Neural cell (in vitro differentiated cells): ENCODE data around the gene STARD10. TPM values are rescaled to one million over a fixed set of nuclear protein-coding genes. Genes with fewer than 3 reads are reported as not detected.

ENCODE experiments used
- H2AFZ ChIP-seq: fragments of 200-600, 300-800 bp; sonication (generic), shearing (Covaris generic); 2 replicates; pipeline ENCODE4 v1.6.0; 2014; ENCODE audit warnings: low read depth, mild to moderate bottlenecking, antibody characterized with exemption, low read length, moderate library complexity
- H3F3A ChIP-seq: fragments of 200-600 bp; shearing (Covaris generic); 2 replicates; pipeline ENCODE4 v1.6.1; 2016; ENCODE audit warnings: mild to moderate bottlenecking, moderate library complexity, mixed read lengths, antibody characterized with exemption, low read length; ENCODE audit not compliant: insufficient read depth, poor library complexity, severe bottlenecking
- H3K27ac ChIP-seq: fragments of 200-600, 300-800 bp; sonication (generic), shearing (Covaris generic); 2 replicates; pipeline ENCODE4 v1.5.1; 2014; ENCODE audit warnings: mild to moderate bottlenecking, low read length, moderate library complexity
- H3K27me3 ChIP-seq: fragments of 300-800, 200-600 bp; sonication (generic), shearing (Covaris generic); 2 replicates; pipeline ENCODE4 v1.6.0; 2014; ENCODE audit warnings: mild to moderate bottlenecking, low read depth, low read length, moderate library complexity; ENCODE audit not compliant: insufficient read depth
- H3K36me3 ChIP-seq: fragments of 300-800, 200-600 bp; sonication (generic), shearing (Covaris generic); 2 replicates; pipeline ENCODE4 v1.5.1; 2014; ENCODE audit warnings: mild to moderate bottlenecking, antibody characterized with exemption, low read length, moderate library complexity; ENCODE audit not compliant: insufficient read depth
- H3K4me2 ChIP-seq: fragments of 300-800, 200-600 bp; sonication (generic), shearing (Covaris generic); 2 replicates; pipeline ENCODE4 v1.6.0; 2014; ENCODE audit warnings: mild to moderate bottlenecking, low read length
- H3K4me3 ChIP-seq: fragments of 300-800, 200-600 bp; sonication (generic), shearing (Covaris generic); 2 replicates; pipeline ENCODE4 v1.5.1; 2014; ENCODE audit warnings: mild to moderate bottlenecking, low read length, moderate library complexity
- H3K79me2 ChIP-seq: fragments of 200-600 bp; shearing (Covaris generic); replicated peaks from 2 replicates; pipeline ENCODE4 v1.6.0; 2014; ENCODE audit warnings: mild to moderate bottlenecking, low read length, moderate library complexity; ENCODE audit not compliant: insufficient read depth
- H3K9ac ChIP-seq: fragments of 300-800, 200-600 bp; sonication (generic), shearing (Covaris generic); 2 replicates; pipeline ENCODE4 v1.6.1; 2016; ENCODE audit warnings: mild to moderate bottlenecking, low read length, mixed read lengths
- H3K9me2 ChIP-seq: fragments of 200-600 bp; shearing (Covaris generic); 2 replicates; pipeline ENCODE4 v1.6.1; 2016; ENCODE audit warnings: mild to moderate bottlenecking, low read length, mixed read lengths; ENCODE audit not compliant: insufficient read depth
- H3K9me3 ChIP-seq: fragments of 200-600, 300-800 bp; sonication (generic), shearing (Covaris generic); 2 replicates; pipeline ENCODE4 v1.6.1; 2016; ENCODE audit warnings: mild to moderate bottlenecking, mixed run types, low read length, moderate library complexity, mixed read lengths
- H4K20me1 ChIP-seq: fragments of 200-600 bp; shearing (Covaris generic); 2 replicates; pipeline ENCODE4 v1.6.1; 2016; ENCODE audit warnings: mild to moderate bottlenecking, mixed run types; ENCODE audit not compliant: insufficient read depth
- EP300 ChIP-seq: fragments of 450-650 bp; conservative IDR thresholded peaks from 2 replicates; pipeline ENCODE4 v1.6.1; 2014; ENCODE audit warnings: antibody characterized with exemption, mild to moderate bottlenecking, moderate library complexity; ENCODE audit not compliant: poor library complexity, severe bottlenecking
- EZH2 ChIP-seq: fragments of 200-600, 300-800 bp; shearing (Covaris generic), sonication (generic); IDR thresholded peaks from 2 replicates; pipeline ENCODE4 v1.6.1; 2014; ENCODE audit warnings: antibody characterized with exemption, low read length, borderline replicate concordance, mild to moderate bottlenecking; ENCODE audit not compliant: insufficient read depth, poor library complexity, severe bottlenecking
- MXI1 ChIP-seq: fragments of 450-650 bp; conservative IDR thresholded peaks from 2 replicates; pipeline ENCODE4 v1.6.1; 2014; ENCODE audit warnings: antibody characterized with exemption, mild to moderate bottlenecking; ENCODE audit not compliant: poor library complexity, severe bottlenecking
- POLR2AphosphoS5 ChIP-seq: IDR thresholded peaks from 2 replicates; pipeline ENCODE4 v1.6.1; 2012
- RAD21 ChIP-seq: fragments of 450-650 bp; conservative IDR thresholded peaks from 2 replicates; pipeline ENCODE4 v1.6.1; 2014; ENCODE audit warnings: antibody characterized with exemption, mild to moderate bottlenecking, moderate library complexity
- SMC3 ChIP-seq: fragments of 450-650 bp; conservative IDR thresholded peaks from 2 replicates; pipeline ENCODE4 v1.6.1; 2014; ENCODE audit warnings: antibody characterized with exemption, mild to moderate bottlenecking, moderate library complexity; ENCODE audit not compliant: poor library complexity
- TAF1 ChIP-seq: IDR thresholded peaks from 2 replicates; pipeline ENCODE4 v1.6.1; 2012; ENCODE audit warnings: low read depth
- polyA plus RNA-seq: library from polyadenylated mRNA; depleted of rRNA; stranded (reverse); fragments of >200 nt; gene quantifications from 2 replicates; pipeline ENCODE4 v1.2.3, GENCODE V29; 2014
- TF ChIP-seq, protein P1 (sequence below): IDR thresholded peaks from 2 replicates; pipeline ENCODE4 v1.6.1; 2012; ENCODE audit warnings: borderline replicate concordance
- TF ChIP-seq, protein P2 (sequence below): fragments of 450-650 bp; IDR thresholded peaks from 2 replicates; pipeline ENCODE4 v1.5.1; 2014; ENCODE audit warnings: antibody characterized with exemption, mild to moderate bottlenecking, moderate library complexity; ENCODE audit not compliant: poor library complexity, severe bottlenecking

The STARD10 gene
- polyA plus RNA-seq, 1 donor from 2014 or later: 29.0 TPM

DNA sequence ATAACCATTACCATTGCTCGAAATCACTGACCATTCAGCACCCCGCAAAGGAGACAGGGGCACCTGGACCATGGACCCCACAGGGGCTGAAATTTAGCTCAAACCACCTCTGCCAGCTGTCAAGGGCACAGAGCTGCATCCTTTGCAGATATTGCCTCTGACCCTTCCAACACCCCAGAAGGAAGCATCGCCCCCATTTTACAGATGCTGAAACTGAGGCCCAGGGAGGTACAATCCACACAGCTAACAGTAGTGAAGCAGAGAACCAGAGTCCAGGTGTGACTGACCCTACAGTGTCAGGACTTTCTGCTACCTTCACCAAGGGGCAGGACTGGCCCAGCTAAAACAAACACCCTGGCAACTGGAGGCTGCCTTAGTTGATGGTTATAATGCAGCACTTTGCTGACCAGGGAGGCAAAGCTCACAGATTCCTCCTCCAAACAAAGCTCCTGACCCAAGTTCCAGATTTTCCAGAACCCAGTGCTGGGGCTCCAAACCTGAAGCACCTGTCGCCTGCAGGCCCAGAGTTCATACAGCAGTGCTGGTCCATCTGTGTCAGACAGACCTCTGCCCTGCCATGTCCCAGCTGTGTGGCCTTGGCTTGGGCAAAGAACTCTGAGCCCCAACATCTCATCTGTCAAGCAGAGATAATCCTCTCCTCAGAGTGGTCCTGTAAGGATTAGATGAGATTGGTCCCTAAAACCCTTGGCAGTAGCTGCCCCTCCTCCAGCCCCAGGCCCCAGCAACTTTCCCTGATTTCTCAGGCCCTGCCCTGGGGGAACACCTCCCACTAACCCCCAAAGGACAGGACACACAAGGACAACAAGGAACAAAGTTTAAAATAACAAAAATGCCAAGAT is 26.4 kb downstream of the STARD10 start:
- Histone ChIP-seq H3K4me3 (no peak overlapping the region), H3K9me3 (no peaks in the 10 kb centered on the region), H2AFZ (no peak overlapping the region), H4K20me1 (no peaks in the 10 kb centered on the region), H3K79me2 (no peaks in the 10 kb centered on the region), H3K27ac (no peak overlapping the region), H3K36me3 (no peaks in the 10 kb centered on the region), H3K9me2 (no peaks in the 10 kb centered on the region), H3F3A (no peaks in the 10 kb centered on the region), H3K27me3 (no peaks in the 10 kb centered on the region), H3K4me2 (no peak overlapping the region), H3K9ac (no peak overlapping the region)
- TF ChIP-seq TAF1: no peak
- TF ChIP-seq EP300: no peak
- TF ChIP-seq RAD21: no peak
- TF ChIP-seq MXI1: no peak
- TF ChIP-seq SMC3: no peak
- TF ChIP-seq POLR2AphosphoS5: no peak
- no peak for TF ChIP-seq EZH2
- TF ChIP-seq, protein P1, sequence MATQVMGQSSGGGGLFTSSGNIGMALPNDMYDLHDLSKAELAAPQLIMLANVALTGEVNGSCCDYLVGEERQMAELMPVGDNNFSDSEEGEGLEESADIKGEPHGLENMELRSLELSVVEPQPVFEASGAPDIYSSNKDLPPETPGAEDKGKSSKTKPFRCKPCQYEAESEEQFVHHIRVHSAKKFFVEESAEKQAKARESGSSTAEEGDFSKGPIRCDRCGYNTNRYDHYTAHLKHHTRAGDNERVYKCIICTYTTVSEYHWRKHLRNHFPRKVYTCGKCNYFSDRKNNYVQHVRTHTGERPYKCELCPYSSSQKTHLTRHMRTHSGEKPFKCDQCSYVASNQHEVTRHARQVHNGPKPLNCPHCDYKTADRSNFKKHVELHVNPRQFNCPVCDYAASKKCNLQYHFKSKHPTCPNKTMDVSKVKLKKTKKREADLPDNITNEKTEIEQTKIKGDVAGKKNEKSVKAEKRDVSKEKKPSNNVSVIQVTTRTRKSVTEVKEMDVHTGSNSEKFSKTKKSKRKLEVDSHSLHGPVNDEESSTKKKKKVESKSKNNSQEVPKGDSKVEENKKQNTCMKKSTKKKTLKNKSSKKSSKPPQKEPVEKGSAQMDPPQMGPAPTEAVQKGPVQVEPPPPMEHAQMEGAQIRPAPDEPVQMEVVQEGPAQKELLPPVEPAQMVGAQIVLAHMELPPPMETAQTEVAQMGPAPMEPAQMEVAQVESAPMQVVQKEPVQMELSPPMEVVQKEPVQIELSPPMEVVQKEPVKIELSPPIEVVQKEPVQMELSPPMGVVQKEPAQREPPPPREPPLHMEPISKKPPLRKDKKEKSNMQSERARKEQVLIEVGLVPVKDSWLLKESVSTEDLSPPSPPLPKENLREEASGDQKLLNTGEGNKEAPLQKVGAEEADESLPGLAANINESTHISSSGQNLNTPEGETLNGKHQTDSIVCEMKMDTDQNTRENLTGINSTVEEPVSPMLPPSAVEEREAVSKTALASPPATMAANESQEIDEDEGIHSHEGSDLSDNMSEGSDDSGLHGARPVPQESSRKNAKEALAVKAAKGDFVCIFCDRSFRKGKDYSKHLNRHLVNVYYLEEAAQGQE: no peak
- TF ChIP-seq, protein P2, sequence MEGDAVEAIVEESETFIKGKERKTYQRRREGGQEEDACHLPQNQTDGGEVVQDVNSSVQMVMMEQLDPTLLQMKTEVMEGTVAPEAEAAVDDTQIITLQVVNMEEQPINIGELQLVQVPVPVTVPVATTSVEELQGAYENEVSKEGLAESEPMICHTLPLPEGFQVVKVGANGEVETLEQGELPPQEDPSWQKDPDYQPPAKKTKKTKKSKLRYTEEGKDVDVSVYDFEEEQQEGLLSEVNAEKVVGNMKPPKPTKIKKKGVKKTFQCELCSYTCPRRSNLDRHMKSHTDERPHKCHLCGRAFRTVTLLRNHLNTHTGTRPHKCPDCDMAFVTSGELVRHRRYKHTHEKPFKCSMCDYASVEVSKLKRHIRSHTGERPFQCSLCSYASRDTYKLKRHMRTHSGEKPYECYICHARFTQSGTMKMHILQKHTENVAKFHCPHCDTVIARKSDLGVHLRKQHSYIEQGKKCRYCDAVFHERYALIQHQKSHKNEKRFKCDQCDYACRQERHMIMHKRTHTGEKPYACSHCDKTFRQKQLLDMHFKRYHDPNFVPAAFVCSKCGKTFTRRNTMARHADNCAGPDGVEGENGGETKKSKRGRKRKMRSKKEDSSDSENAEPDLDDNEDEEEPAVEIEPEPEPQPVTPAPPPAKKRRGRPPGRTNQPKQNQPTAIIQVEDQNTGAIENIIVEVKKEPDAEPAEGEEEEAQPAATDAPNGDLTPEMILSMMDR: no peak

DNA sequence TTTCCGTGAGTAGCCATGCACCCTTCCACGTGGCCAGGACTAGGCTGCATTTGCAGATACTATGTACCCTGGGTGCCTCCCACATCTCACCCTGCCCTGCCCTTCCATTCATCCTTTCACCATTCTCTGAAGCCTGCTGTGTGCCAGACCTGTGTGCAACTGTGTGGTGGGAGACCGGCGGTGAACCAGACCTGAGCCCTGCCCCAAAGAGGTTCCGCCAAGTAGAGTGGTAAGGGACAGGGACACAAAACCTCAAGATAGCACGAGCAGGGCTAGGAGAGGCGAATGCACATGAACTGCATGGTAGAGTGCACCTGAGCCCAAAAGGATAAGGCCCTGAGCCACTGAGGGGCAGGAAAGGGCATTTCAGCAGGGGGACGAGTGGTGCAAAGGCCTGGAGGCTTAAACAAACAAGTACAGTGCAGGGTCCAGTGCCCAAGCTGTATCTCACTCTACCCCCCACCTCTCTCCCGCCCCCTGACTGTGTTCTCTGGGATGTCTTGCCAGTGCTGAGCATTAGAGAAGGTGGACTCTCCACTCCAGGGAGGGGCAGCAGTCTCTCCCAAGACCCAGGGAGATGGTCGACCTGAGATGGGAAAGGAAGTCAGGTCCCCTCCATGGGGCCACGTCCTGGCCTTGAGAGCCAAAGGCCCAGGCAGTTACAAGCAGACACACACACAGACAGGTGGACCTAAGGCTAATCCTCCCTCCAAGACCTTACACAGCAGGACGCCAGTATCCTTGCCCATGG is 27.5 kb downstream of the STARD10 start:
- Histone ChIP-seq H3K79me2 (no peaks in the 10 kb centered on the region), H3K9me3 (no peaks in the 10 kb centered on the region), H3K4me3 (no peak overlapping the region), H3K4me2 (no peak overlapping the region), H3K9ac (no peak overlapping the region), H4K20me1 (no peaks in the 10 kb centered on the region), H2AFZ (no peak overlapping the region), H3K27ac (no peak overlapping the region), H3K36me3 (no peaks in the 10 kb centered on the region), H3K27me3 (no peaks in the 10 kb centered on the region), H3K9me2 (no peaks in the 10 kb centered on the region), H3F3A (no peaks in the 10 kb centered on the region)
- TF ChIP-seq, protein P2: no peak
- no peak for TF ChIP-seq EP300
- no peak for TF ChIP-seq SMC3
- no peak for TF ChIP-seq RAD21
- TF ChIP-seq, protein P1: no peak
- TF ChIP-seq POLR2AphosphoS5: no peak
- TF ChIP-seq TAF1: no peak
- TF ChIP-seq MXI1: no peak
- no peak for TF ChIP-seq EZH2
